Endothelial cell (in vitro differentiated cells): ENCODE results near the gene DIDO1. TPM values are rescaled to one million over a fixed set of nuclear protein-coding genes. Genes with fewer than 3 reads are reported as not detected.
"Not testable (repeated sequence)": the region's sequence is repeated elsewhere in the genome, so short reads cannot be mapped to it uniquely, and the experiment has no call there.

Source experiments
- DNase-seq: peaks from one replicate; pipeline ENCODE4 v3.0.0; 2021; ENCODE audit warnings: low spot score
- H3K27ac Mint-ChIP-seq: one replicate; pipeline ENCODE4 v1.8.0; 2021; ENCODE audit warnings: mixed read lengths, inconsistent platforms; ENCODE audit not compliant: unreplicated experiment
- H3K27me3 Mint-ChIP-seq: one replicate; pipeline ENCODE4 v1.8.0; 2021; ENCODE audit warnings: mild to moderate bottlenecking, moderate library complexity, mixed read lengths, inconsistent platforms; ENCODE audit not compliant: unreplicated experiment
- H3K36me3 Mint-ChIP-seq: one replicate; pipeline ENCODE4 v1.8.0; 2021; ENCODE audit warnings: mild to moderate bottlenecking, low read depth, mixed read lengths, inconsistent platforms; ENCODE audit not compliant: unreplicated experiment
- H3K4me1 Mint-ChIP-seq: one replicate; pipeline ENCODE4 v1.8.0; 2021; ENCODE audit warnings: mild to moderate bottlenecking, mixed read lengths, inconsistent platforms; ENCODE audit not compliant: unreplicated experiment
- H3K4me3 Mint-ChIP-seq: one replicate; pipeline ENCODE4 v1.8.0; 2021; ENCODE audit warnings: mild to moderate bottlenecking, mixed read lengths, inconsistent platforms; ENCODE audit not compliant: unreplicated experiment
- H3K9me3 Mint-ChIP-seq: one replicate; pipeline ENCODE4 v1.8.0; 2021; ENCODE audit warnings: mixed read lengths, inconsistent platforms; ENCODE audit not compliant: unreplicated experiment
- total RNA-seq: library from RNA; stranded (reverse); fragmentation: NEBNext Ultra II Directional; extraction: Animal tissue kit (Norgen Biotek cat#: 25700); gene quantifications from one replicate; pipeline ENCODE4 v1.2.1, GENCODE V29; 2021; ENCODE audit not compliant: unreplicated experiment
- TF ChIP-seq, protein P1 (sequence below): fragments of 200-600 bp; sonication (generic); IDR thresholded peaks from one replicate; pipeline ENCODE4 v1.5.0; 2021; ENCODE audit warnings: antibody characterized with exemption; ENCODE audit not compliant: unreplicated experiment

Gene DIDO1
- total RNA-seq, 1 donor from 2014 or later: 61.0 TPM

DNA sequence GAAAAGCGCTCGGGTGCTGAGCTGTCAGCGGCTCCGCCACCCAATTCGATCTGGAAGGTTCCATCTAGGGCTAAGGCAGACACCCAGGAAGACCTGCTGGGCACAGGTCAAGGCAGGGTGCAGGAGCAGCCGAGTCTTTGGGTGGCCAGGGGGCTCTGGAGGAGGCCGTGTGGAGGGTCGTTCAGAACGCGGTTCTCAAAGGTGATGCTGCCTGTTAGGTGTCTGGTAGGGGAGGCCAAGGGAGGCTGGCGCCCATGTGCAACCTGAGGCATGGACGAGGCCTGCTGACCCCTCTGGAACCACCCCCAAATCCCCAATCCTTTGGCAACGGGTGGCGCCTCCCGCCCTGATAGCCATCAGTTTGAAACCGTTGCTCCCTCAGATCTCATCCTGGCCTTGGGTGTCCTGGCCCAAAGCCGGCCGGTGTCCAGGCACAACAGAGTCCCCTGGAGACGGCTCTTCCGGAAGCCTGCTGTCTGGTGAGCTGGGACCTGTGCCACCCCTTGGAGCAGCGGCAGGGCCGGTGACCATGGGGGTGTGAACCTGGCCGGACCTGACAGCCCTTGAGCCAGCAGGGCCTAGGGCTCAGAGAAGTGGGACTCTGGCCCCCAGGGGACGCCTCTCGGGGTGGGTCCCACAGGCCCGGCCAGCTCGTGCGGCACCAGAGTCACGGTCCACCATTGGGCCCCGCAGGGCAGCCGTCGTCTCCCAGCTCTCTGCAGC, 36.7 kb upstream of the DIDO1 start:
- TF ChIP-seq, protein P1, sequence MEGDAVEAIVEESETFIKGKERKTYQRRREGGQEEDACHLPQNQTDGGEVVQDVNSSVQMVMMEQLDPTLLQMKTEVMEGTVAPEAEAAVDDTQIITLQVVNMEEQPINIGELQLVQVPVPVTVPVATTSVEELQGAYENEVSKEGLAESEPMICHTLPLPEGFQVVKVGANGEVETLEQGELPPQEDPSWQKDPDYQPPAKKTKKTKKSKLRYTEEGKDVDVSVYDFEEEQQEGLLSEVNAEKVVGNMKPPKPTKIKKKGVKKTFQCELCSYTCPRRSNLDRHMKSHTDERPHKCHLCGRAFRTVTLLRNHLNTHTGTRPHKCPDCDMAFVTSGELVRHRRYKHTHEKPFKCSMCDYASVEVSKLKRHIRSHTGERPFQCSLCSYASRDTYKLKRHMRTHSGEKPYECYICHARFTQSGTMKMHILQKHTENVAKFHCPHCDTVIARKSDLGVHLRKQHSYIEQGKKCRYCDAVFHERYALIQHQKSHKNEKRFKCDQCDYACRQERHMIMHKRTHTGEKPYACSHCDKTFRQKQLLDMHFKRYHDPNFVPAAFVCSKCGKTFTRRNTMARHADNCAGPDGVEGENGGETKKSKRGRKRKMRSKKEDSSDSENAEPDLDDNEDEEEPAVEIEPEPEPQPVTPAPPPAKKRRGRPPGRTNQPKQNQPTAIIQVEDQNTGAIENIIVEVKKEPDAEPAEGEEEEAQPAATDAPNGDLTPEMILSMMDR: no peak
- Mint-ChIP-seq H3K4me1 (no peaks in the 10 kb centered on the region), H3K4me3 (no peak overlapping the region), H3K27ac (no peak overlapping the region), H3K27me3 (peaks cover 5% of the 10 kb centered on the region), H3K9me3 (no peaks in the 10 kb centered on the region), H3K36me3 (no peaks in the 10 kb centered on the region)
- DNase-seq: no peak

DNA sequence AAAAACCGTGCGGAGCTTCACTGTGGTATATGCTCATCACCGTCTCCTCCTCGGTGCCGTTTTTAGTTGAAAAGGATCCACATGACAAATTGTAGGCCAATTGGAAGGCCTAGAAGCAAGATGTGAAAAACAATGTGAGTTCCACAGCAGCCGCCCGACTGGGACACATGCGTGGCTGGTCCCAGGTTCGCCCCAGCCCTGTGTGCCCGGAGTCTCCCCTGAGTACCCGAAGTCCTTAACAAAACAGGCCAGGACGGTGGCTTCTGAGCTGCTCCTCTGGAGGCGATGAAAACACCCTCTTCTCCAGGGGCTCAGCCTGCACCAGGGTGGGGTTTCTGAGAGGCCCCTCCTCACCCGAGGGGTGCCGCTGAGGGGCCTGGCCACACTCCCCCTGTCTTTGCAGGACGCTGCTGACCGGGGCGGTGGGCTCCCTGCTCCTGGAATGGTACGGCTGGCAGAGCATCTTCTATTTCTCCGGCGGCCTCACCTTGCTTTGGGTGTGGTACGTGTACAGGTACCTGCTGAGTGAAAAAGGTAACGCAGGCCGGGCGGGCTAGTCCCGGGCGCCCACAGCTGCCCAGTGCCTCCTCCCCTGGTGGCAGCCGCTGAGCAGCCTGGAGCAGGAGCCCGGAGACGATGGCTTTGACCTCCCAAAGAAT, 36.0 kb upstream of the DIDO1 start:
- Mint-ChIP-seq H3K36me3 (no peaks in the 10 kb centered on the region), H3K4me1 (no peaks in the 10 kb centered on the region), H3K27ac (no peak overlapping the region), H3K4me3 (no peak overlapping the region), H3K27me3 (peaks cover 5% of the 10 kb centered on the region), H3K9me3 (no peaks in the 10 kb centered on the region)
- TF ChIP-seq, protein P1: no peak
- DNase-seq: no peak

DNA sequence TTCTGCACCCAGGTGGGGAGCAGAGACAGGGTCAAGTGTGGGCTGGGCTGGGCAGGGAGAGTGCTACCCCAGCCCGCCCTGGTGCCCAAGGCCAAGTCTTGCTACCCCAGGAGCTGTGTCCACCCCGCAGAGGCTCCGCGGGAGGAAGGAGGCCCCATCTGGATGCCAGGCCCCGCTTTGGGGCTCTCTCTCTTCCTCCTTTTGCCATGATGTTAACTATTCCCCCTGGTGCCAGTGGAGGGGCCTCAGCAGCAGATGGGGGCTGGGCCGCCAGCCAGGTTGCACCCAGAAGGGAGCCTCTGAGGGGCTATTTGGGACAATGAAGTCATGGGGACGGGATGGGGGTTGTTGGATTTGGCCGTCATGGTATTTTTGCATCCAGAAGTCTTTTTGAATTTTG, 35.5 kb upstream of the DIDO1 start:
- Mint-ChIP-seq H3K4me1 (no peaks in the 10 kb centered on the region), H3K27ac (no peak overlapping the region), H3K9me3 (no peaks in the 10 kb centered on the region), H3K27me3 (peaks cover 7% of the 10 kb centered on the region), H3K4me3 (no peak overlapping the region), H3K36me3 (no peaks in the 10 kb centered on the region)
- DNase-seq: no peak
- TF ChIP-seq, protein P1: no peak

DNA sequence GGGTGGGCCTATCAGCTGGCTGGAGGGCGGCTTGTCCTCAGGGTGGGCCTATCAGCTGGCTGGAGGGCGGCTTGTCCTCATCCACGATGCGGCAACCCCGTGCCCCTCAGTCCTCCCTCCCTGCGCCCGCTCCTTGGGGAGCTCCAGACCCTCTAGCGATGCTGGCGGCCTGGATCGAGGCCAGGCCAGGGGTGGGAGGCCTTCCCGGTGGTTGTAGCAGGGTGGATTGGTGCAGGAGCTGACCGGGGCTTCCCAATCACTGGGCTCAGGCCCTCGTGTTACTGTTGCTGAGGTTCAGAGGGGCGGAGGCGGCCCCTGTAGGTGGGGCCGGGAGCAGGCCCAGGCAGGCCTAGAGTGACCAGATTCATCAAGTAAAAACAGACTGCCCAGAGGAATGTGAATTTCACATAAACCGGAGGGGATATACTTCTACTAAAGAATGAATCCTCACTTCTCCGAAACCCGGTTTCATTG, 35.0 kb upstream of the DIDO1 start:
- Mint-ChIP-seq H3K4me3 (no peak overlapping the region), H3K27me3 (peaks cover 7% of the 10 kb centered on the region), H3K9me3 (no peaks in the 10 kb centered on the region), H3K27ac (no peak overlapping the region), H3K36me3 (no peaks in the 10 kb centered on the region), H3K4me1 (no peaks in the 10 kb centered on the region)
- no peak for DNase-seq
- TF ChIP-seq, protein P1: no peak

DNA sequence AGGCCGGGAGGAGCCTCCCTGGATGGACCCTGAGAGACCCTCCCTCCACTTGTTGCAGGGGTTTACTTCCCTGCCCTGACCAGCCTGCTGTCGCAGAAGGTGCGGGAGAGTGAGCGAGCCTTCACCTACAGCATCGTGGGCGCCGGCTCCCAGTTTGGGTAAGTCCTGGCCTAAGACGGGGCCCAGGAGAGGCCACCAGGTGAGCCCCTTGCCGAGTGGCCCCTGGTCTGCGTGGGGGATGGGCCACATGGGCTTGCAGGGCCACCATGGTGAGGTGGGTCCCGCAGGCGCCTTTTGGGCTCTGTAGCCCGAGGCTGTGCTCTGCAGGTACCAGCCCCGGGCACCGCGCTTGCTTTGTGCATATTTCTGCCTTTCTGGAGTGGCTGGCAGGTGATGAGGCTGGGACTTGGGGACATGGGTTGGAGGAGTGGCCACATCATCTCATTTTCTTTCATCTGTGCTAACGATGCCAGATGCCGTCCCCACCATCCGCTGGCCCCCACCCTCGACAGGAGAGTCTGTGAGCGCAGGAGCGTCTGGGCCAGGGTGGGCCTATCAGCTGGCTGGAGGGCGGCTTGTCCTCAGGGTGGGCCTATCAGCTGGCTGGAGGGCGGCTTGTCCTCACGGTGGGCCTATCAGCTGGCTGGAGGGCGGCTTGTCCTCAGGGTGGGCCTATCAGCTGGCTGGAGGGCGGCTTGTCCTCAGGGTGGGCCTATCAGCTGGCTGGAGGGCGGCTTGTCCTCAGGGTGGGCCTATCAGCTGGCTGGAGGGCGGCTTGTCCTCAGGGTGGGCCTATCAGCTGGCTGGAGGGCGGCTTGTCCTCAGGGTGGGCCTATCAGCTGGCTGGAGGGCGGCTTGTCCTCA, 34.4 kb upstream of the DIDO1 start:
- not testable (repeated sequence) for H3K4me1 Mint-ChIP-seq, H3K27me3 Mint-ChIP-seq, H3K27ac Mint-ChIP-seq, H3K4me3 Mint-ChIP-seq, DNase-seq, H3K9me3 Mint-ChIP-seq, H3K36me3 Mint-ChIP-seq
